Measurements from ENCODE around the gene MED4. TPM values are rescaled to one million over a fixed set of nuclear protein-coding genes. Genes with fewer than 3 reads are reported as not detected.

MED4 gene
- total and polyA plus RNA-seq, 2 of the 8 experiments (the other 6 are each of a cell fraction or from before 2014, with no cell fraction given), result 25.7 to 48.1 TPM

DNA sequence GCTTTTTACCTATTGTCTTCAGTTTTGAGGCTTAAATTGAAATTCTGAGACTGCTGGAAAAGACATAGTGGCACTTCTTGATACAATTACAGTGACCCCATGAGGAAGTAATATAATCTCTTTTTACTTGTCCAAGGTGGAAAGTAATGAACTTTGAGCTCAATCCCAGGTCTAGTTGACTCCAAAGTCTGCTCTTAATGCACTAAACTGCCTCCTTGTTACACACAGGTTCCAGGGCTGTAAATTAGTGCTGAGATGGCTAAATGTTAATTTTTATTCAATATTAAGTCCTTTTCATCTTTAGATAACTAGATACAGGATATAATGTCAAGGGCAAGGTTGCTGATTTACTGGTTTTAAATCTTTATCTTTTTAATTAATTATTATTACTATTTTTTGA lies 54.9 kb downstream of the MED4 start (continued):
- TF ChIP-seq HDAC6 (IDR thresholded peaks at IDR 0.05; ENCODE audit: low read depth, low read length), result no peak
